Islet precursor cell (in vitro differentiated cells): ENCODE results near the gene BACH2.
"Not testable (repeated sequence)": the region's sequence is repeated elsewhere in the genome, so short reads cannot be mapped to it uniquely, and the experiment has no call there.

Experiments used
- DNase-seq: peaks from one replicate; pipeline ENCODE4 v3.0.0-alpha.2; 2018

The BACH2 gene

GRCh38 chr6:90298459-90299053, 1.9 kb upstream of the BACH2 start:
- no peak for DNase-seq

- DNase-seq, result peak; percentile 76
Measured at GRCh38 chr6:90297867-90298381, 1.3 kb upstream of the BACH2 start.

- no peak for DNase-seq
Measured at GRCh38 chr6:90297115-90297866, 648 bp upstream of the BACH2 start.

- peak; percentile 84 for DNase-seq
Measured at GRCh38 chr6:90295854-90296340, 746 bp downstream of the BACH2 start.

- DNase-seq, result peak; percentile 70
Measured at GRCh38 chr6:90294989-90295853, 1.4 kb downstream of the BACH2 start.

- DNase-seq, result no peak
Measured at GRCh38 chr6:90294614-90294988, 2.0 kb downstream of the BACH2 start.

GRCh38 chr6:90294008-90294511, 2.6 kb downstream of the BACH2 start:
- no peak for DNase-seq

- DNase-seq, result no peak
Measured at GRCh38 chr6:90293319-90293953, 3.2 kb downstream of the BACH2 start.

- DNase-seq, result no peak
Measured at GRCh38 chr6:90291565-90291964, 5.1 kb downstream of the BACH2 start.

- DNase-seq, result no peak
Measured at GRCh38 chr6:90290811-90291420, 5.7 kb downstream of the BACH2 start.

GRCh38 chr6:90289902-90290301, 6.7 kb downstream of the BACH2 start:
- no peak for DNase-seq

- DNase-seq, result no peak
Measured at GRCh38 chr6:90288404-90288803, 8.2 kb downstream of the BACH2 start.

GRCh38 chr6:90286884-90287488, 9.7 kb downstream of the BACH2 start:
- DNase-seq, result peak; percentile 92

- DNase-seq, result peak; percentile 99
Measured at GRCh38 chr6:90285611-90286381, 10.8 kb downstream of the BACH2 start.

- no peak for DNase-seq
Measured at GRCh38 chr6:90285042-90285481, 11.6 kb downstream of the BACH2 start.

- DNase-seq, result peak; percentile 93
Measured at GRCh38 chr6:90284236-90285041, 12.2 kb downstream of the BACH2 start.

- not testable (repeated sequence) for DNase-seq
Measured at GRCh38 chr6:90282265-90282664, 14.4 kb downstream of the BACH2 start.

GRCh38 chr6:90278129-90278528, 18.5 kb downstream of the BACH2 start:
- DNase-seq, result no peak

GRCh38 chr6:90277302-90278011, 19.2 kb downstream of the BACH2 start:
- DNase-seq, result no peak
